HG03045 (cell line): ENCODE measurements around the gene NCOA1.
"Not testable (repeated sequence)": the region's sequence is repeated elsewhere in the genome, so short reads cannot be mapped to it uniquely, and the experiment has no call there.

ENCODE experiments used
- ATAC-seq: cut with Tn5 transposase; IDR thresholded peaks from one replicate; pipeline ENCODE4 v1.9.1; 2021; ENCODE audit warnings: mild to moderate bottlenecking, moderate library complexity; ENCODE audit not compliant: unreplicated experiment

Gene NCOA1

GRCh38 chr2:24532057-24532456 is 41.0 kb downstream of the NCOA1 start:
- not testable (repeated sequence) for ATAC-seq

- ATAC-seq, result not testable (repeated sequence)
Measured at GRCh38 chr2:24533574-24533973, 42.5 kb downstream of the NCOA1 start.

- no peak for ATAC-seq
Measured at GRCh38 chr2:24538720-24539119, 47.7 kb downstream of the NCOA1 start.

- ATAC-seq, result no peak
Measured at GRCh38 chr2:24539258-24539657, 48.2 kb downstream of the NCOA1 start.

GRCh38 chr2:24540011-24540477 is 49.0 kb downstream of the NCOA1 start:
- ATAC-seq, result no peak

- ATAC-seq, result no peak
Measured at GRCh38 chr2:24541621-24542020, 50.6 kb downstream of the NCOA1 start.

- ATAC-seq, result no peak
Measured at GRCh38 chr2:24542269-24542872, 51.3 kb downstream of the NCOA1 start.

- no peak for ATAC-seq
Measured at GRCh38 chr2:24543252-24543651, 52.2 kb downstream of the NCOA1 start.

- no peak for ATAC-seq
Measured at GRCh38 chr2:24544456-24545115, 53.5 kb downstream of the NCOA1 start.

GRCh38 chr2:24546669-24547068 is 55.6 kb downstream of the NCOA1 start:
- ATAC-seq, result no peak

- no peak for ATAC-seq
Measured at GRCh38 chr2:24548058-24548457, 57.0 kb downstream of the NCOA1 start.

GRCh38 chr2:24550301-24550700 is 59.2 kb downstream of the NCOA1 start:
- ATAC-seq, result not testable (repeated sequence)

- ATAC-seq, result no peak
Measured at GRCh38 chr2:24551016-24551415, 60.0 kb downstream of the NCOA1 start.

GRCh38 chr2:24552836-24553235 is 61.8 kb downstream of the NCOA1 start:
- no peak for ATAC-seq

GRCh38 chr2:24558781-24559472 is 67.9 kb downstream of the NCOA1 start:
- no peak for ATAC-seq

- ATAC-seq, result no peak
Measured at GRCh38 chr2:24559473-24560113, 68.5 kb downstream of the NCOA1 start.

GRCh38 chr2:24565537-24565936 is 74.5 kb downstream of the NCOA1 start:
- no peak for ATAC-seq

GRCh38 chr2:24566209-24566608 is 75.2 kb downstream of the NCOA1 start:
- no peak for ATAC-seq

- ATAC-seq, result no peak
Measured at GRCh38 chr2:24566630-24567029, 75.6 kb downstream of the NCOA1 start.

GRCh38 chr2:24568551-24568950 is 77.5 kb downstream of the NCOA1 start:
- ATAC-seq, result no peak

GRCh38 chr2:24569565-24569964 is 78.5 kb downstream of the NCOA1 start:
- ATAC-seq, result not testable (repeated sequence)

GRCh38 chr2:24570225-24570624 is 79.2 kb downstream of the NCOA1 start:
- ATAC-seq, result no peak
